IPS-11a (cell line): ENCODE data around the gene TRMT13.

Source experiments
- H3K4me3 ChIP-seq: one replicate; pipeline ENCODE4 v1.5.1; 2013; ENCODE audit warnings: low read depth, low read length, control low read depth

The TRMT13 gene, protein sequence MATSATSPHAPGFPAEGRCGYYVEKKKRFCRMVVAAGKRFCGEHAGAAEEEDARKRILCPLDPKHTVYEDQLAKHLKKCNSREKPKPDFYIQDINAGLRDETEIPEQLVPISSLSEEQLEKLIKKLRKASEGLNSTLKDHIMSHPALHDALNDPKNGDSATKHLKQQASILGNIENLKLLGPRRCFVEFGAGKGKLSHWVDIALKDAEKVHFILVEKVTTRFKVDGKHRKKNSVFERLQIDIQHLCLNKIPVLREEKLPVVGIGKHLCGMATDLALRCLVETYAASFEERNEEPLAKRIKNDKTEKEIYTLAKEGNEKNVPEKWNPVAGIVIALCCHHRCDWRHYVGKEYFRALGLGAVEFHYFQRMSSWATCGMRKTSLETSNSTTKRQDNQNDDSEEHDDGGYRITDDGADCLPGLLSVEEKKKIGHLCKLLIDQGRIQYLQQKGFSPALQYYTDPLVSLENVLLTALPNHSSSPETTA

DNA sequence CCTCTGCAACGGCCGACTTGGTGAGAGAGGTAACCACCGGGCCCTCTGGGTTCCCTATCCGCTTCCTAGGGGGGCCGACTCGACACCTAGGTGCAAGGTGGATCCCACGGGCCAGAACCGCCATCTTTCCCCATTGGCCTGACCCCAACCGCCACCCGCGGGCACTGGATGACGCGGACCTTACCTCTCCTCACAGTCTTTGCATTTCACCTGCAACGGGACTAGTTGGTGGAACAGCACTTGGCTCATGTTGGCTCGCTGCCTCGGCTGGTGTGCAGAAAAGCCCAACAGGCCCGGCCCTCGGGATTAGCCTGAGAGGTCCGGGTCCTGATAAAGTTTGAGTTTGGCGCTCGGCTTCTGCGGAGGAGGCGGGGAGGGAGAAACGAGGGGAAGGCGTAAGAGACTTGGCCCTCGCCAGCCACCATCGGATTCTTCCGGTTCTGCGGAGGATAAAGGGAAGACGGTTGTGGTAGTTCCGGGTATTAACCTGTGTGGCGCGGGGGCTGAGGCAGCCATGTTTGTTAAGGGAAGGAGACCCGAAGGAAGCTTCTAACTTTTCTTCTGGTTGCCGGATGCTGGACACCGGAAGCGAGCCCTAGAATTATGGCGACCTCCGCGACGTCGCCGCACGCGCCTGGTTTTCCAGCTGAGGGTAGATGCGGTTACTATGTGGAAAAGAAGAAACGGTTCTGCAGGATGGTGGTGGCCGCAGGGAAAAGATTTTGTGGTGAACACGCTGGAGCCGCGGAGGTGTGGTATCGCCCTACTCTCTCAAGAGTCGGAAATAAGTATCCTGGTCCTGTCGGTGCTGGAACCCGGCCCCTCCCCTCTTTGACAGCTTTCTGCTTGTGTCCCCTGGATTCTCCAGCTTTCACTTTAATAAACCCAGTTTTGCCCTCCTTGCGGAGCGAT lies at the start of gene TRMT13, which contains the start of gene SASS6:
Gene TRMT13 (plus strand): TSS at position 598 of the 912 bp plus-strand sequence. CDS start 6 bp downstream, at position 604.
Gene SASS6 (minus strand): TSS at position 365 of the 912 bp plus-strand sequence. CDS start 116 bp downstream, at position 249.
- H3K4me3 ChIP-seq: peak within 1 kb of the TSS; percentile 93

DNA sequence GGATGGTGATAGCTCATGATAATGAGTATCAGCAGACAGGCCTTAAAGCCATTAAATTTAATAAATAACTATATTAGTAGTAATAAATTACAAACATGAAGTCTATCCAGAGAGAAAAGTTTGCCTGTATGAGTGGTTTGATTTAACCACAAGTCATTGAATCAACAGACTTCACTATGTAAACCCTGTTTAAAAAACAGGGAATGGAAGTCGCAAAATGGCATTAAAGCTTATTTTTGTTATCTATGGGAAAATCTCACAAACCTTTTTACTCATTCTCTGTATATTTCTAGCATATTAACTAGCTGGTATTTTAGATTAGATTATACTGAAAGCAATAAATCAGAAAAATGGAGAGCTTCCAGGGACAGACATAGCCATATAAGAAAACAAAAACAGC lies 45.6 kb upstream of the TRMT13 start:
- no peak overlapping the region for H3K4me3 ChIP-seq

DNA sequence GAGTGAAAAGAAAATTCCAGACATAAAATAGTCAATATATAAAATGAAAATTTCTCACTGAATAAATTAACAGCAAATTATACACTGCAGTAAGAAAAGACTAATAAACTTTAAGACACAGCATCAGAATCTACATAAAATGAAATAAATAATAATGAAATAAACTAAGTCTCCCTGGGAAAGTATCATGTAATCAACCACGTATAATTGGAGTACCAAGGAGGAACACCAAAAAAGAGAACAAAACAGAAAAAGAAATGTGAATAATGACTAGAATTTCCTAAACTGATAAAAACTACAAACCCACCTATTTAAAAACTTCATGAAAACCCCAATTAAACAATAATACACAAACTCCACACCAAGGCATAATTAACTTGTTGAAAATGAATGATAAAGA lies 43.9 kb upstream of the TRMT13 start:
- H3K4me3 ChIP-seq: no peak overlapping the region

DNA sequence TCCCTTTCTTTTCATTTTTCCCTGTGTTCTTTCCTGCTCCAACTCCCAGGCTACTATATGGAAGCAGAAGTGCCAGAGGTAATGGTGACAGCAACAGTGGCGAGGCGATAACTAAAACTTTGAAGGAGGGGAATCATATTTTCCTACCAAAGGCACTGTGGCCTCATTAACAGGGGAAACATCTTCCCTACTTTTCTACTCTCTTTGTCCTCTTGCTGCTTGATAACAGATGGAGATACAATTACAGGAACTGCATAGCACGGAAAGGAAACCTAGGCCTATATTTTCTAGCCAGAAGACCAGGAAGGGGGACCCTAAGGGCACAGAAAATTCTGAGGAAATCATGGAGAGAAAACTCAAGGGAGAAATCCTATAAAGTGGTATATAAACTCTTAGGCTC lies 42.5 kb upstream of the TRMT13 start:
- no peak overlapping the region for H3K4me3 ChIP-seq

DNA sequence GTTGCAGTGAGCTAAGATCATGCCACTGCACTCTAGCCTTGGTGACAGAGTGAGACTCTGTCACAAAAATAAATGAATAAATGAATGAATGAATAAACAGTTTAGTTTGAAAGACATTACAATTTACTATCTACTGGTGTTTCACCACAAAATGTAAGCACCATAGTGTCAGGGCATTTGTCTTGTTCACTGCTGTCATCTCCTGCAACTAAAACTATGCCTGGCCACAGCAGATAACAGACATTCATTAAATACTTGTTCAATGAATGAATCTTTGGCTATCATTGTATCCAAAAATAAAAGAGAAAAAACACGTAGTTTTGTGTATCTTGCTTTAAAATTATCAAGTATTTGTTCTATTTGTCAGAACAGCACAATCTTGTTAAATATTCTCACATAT lies 32.8 kb upstream of the TRMT13 start:
- H3K4me3 ChIP-seq: no peak overlapping the region

DNA sequence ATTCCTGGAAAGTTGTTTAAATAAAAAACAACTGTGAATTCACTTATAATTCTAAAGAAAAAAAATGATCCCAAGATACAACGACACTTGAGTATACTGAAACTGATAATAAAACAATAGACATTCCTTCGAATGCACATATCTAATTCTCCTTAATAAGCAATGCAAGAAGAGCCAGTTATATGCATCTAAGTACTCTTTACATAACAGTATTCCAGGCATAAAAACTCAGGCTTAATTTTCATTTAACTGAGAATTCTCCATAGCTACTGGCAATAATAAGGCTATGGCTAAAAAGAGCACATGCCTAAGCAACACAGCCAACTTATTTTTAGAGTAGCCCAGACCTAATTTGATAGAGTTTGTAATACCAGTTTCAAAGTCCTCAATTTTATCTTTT lies 31.4 kb upstream of the TRMT13 start:
- no peak overlapping the region for H3K4me3 ChIP-seq

DNA sequence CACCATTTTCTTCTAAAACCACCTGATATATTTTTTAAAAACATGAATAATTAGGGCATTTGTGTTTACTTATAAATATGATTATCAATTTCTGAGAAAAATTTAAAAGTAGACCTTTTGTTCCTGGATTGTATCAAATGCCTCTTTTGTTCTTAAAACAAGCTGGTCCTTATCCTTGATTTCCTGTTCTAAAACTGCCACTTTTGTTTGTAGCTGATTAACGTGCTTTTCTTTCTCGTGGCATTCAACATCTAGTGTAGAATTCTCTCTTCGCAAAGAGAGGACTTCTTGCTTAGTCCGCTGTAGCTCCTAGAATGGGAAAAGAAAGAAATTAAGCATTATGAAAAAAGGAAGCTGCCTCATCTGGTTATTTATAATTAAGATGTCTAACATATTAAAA lies 25.3 kb upstream of the TRMT13 start:
- H3K4me3 ChIP-seq: no peak overlapping the region

DNA sequence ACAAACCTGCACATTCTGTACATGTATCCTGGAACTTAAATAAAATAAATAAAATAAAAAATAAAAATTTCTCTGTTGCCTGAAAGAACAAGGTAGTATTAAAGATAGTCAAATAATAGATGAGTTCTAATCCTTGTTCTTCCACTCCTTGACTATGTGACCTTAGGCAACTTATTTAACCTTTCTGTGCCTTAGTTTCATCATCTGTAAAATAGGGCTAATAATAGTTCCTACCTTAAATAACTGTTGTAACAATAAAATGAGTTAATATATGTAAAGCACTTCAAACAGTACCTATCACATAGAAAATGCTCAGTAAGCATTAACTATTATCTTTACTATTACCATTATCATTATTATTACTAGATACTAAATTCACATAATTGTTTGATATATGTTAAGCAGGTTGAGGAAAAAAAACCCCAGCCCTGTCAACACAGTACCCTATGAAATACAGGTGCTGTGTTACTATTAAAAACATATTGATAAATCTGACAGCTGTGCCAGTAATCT lies 23.4 kb upstream of the TRMT13 start:
- H3K4me3 ChIP-seq: no peak overlapping the region

DNA sequence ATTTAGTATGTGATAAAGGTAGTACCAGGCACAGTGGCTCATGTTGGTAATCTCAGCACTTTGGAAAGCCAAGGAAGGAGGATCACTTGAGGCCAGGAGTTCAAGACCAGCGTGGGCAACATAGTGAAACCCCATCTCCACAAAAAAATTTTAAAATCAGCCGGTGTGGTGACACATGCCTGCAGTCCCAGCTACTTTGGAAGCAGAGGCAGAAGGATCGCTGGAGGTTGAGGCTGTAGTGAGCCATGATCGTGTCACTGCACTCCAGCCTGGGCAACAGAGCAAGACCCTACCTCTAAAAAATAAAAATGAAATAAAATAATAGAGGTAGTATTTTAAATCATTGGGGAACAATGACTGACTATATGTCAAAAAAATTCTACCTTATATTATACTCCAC lies 17.4 kb upstream of the TRMT13 start:
- H3K4me3 ChIP-seq: no peak overlapping the region

DNA sequence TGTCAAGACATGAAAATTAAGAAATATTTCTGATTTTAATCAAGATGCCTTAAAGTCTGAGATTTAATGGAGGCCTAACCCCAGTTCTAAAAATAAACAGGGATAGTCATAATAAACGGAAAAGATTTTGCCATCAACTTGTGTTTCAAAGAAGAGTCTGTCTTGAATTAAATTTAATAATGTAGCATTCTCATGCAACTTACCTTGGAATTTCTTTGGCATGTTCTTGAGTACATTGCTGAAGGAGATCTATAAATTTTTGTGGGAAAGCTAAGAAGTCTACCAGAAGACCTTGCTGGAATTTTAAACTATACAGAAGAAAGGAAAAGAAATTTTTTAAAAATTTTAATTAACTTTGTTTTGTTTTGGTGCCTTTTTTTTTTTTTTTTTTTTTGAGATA lies 10.8 kb upstream of the TRMT13 start:
- H3K4me3 ChIP-seq: no peak overlapping the region

DNA sequence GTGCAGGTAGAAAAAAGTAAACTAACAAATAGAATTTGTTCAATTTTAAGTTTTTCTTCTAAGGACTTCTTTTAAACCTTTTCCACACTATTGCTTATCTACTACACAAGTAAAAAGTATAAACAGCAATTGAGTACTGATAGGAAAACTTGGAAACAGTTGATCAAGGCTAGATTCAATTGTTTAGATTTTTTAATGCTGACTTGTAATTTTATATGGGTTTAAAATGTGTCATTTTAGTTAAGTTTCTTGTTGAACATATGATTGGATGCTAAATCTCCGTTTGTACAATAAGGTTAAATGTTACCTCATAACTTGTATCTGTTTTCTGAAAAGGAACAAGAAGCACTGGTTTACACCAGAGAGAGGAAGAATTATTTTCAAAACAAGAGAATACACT lies 5.7 kb upstream of the TRMT13 start:
- H3K4me3 ChIP-seq: no peak overlapping the region

DNA sequence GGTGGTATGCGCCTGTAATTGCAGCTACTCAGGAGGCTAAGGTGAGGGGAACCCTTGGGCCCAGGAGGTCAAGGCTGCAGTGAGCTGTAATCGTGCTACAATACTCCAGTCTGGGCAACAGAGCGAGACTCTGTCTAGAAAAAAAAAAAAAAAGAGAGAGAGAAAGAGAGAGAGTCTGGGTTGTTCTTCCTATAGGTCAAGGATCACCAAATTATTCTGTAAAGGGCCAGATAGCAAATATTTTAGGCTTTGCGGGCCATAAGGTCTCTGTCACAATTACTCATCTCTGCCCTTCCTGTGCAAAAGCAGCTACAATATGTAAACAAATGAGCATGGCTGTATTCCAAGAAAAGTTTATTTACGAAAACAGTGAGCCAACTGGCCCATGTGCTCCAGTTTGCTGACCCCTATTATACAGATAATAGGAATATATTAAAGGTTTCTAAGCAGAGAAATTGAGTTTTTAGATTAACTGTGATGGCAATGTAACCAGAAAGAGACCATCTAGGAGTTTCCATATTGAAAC lies 2.3 kb upstream of the TRMT13 start:
- H3K4me3 ChIP-seq: no peak overlapping the region

DNA sequence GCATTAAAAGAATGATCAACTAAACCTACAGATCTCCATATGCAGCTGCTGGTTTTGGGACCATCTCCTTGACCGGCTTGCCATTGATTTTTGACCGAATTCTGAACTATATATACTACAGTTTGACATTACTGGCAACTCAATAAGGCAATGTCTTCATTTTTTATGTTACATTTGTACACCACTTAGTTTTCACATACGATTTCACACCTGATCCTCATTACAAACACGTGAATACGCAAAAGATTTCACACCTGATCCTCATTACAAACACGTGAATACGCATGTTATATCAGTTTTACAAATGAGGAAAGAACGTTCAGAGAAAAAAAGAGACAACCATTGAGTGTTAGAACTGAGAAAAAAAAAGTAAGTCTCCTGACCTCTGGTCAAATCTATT lies 1.3 kb upstream of the TRMT13 start:
- H3K4me3 ChIP-seq: peak overlapping the region; percentile 93

DNA sequence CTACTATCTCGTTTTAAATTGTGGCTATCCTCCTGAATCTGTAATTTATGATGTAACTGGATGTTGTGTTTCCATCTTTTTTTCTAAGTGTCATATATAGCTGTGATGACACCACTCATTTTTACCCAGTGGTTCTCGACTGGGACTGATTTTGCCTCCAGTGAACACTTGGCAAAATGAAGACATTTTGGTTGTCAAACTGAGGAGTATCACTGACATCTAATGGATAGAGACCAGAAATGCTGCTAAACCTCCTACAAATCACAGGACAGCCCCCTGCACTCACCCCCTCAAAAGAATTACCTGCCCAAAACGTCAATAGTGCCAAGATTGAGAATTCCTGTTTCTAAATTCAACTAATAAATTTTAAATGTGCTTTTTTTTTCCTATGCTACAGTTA lies 1.9 kb downstream of the TRMT13 start:
- H3K4me3 ChIP-seq: no peak overlapping the region

DNA sequence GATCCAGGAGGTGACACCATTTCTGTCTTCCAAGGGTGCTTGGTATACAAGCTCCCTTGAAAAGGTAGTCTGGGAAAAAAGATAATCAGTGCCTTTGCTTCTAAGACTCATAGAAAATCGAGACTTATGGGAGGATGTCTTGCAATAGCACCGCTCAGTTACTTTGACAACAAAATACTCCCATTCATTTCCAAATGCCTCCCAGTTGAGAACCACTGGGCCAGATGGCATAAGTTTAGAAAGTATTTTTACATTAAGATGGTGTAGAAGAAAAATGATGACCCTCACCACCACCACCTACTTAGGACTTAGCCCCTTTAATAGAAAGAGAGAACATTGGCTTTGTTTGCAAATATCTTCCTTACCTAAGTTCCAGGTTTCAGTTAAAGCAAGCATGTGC lies 4.6 kb downstream of the TRMT13 start:
- H3K4me3 ChIP-seq: no peak overlapping the region

DNA sequence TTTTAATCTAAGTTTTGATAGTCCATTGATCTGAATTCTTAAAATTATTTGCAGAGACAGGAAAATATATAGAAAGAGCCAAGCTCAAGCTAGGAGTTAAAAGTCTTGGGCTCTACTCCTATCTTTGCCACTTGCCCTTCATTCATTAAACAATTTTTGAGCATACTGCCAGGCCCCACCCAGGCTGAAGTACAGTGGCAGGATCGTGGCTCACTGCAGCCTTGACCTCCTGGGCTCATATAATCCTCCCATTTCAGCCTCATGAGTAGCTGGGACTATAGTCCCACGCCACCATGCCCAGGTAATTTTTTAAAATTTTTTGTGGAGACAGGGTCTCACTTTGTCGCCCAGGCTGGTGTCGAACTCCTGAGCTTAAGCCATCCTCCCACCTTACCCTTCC lies 8.2 kb downstream of the TRMT13 start:
- H3K4me3 ChIP-seq: no peak overlapping the region

DNA sequence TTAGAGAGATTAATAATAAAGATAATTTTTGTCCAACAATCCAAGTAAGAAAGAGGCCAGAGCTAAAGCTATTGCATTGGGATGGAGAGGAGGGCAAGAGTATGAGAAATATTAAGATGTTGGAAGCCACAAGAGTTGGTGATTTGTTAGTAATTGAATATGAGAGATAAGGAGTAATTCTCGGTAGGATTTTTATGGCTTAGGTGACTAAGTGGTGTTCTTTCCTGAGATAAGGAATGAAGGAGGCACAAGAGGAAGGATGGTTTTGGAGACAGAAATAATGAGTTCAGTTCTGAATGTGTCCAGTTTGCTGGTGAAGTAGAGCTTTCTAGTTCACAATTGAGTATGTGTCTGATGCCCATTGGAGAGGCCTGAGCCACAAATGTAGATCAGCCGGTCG lies 9.4 kb downstream of the TRMT13 start:
- H3K4me3 ChIP-seq: no peak overlapping the region

DNA sequence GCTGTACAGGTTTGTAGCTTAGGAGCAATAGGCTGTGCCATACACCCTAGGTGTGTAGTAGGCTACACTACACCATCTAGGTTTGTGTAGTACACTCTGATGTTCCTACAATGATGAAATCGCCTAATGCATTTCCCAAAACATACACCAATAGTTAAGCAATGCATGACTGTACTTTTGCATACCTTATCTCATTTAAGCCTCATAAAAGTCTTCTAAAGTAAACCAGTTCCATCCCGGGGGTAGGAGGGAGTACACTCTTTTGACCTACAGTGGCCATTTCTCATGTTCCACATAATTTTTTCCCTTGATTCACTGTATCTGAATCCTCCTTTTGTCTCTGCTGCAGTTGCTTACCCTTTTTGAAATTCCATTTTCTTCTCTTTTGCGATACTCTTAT lies 12.2 kb downstream of the TRMT13 start:
- no peak overlapping the region for H3K4me3 ChIP-seq

DNA sequence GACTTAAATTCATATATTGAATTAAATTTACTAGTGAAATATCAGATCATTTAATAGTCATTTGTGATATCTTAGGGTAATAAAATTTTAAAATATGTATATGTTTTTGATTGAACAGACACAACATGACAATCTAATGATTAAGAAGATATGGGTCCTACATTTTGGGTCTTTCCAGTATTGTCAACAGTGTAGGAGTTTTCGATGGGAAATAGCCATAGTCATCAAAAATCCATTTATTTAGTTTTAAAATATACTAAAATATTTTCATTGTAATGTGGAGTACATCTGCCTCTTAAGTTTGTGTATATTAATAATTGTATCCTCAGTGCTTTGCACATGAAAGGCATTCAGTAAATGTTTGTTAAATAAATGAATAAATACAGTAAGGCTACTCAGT lies 14.0 kb downstream of the TRMT13 start:
- H3K4me3 ChIP-seq: no peak overlapping the region

DNA sequence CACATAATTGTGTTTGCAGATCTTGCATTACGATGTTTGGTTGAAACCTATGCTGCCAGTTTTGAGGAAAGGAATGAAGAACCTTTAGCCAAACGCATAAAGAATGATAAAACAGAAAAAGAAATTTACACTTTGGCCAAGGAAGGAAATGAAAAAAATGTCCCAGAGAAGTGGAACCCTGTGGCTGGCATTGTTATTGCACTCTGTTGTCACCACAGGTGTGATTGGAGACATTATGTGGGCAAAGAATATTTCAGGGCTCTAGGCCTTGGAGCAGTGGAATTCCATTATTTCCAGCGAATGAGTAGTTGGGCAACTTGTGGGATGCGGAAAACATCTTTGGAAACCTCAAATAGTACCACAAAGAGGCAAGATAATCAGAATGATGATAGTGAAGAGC lies 14.9 kb downstream of the TRMT13 start:
- H3K4me3 ChIP-seq: no peak overlapping the region

DNA sequence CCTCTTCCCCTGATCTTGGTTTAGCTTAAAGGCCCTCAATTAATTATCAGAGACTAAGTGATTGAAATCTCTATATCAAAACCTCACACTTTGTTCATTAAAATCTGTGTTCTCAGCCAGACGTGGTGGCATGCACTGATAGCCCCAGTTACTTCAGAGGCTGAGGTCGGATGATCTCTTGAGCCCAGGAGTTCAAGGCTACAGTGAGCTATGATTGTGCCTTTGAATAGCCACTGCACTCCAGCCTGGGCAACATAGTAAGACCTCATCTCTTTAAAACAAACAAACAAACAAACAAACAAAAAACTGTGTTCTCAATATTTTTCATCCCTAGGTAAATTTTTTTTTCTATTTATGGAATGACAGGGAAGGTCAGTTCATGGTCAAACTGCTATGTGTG lies 18.7 kb downstream of the TRMT13 start:
- no peak overlapping the region for H3K4me3 ChIP-seq
